NCI-H748 (cell line): ENCODE results near the gene FCRLA.
"Not testable (repeated sequence)": the region's sequence is repeated elsewhere in the genome, so short reads cannot be mapped to it uniquely, and the experiment has no call there.

Source experiments
- DNase-seq: peaks from one replicate; lab custom pipeline; 2025; ENCODE audit not compliant: unreplicated experiment; lab: John Stamatoyannopoulos, UW

Gene FCRLA, protein sequence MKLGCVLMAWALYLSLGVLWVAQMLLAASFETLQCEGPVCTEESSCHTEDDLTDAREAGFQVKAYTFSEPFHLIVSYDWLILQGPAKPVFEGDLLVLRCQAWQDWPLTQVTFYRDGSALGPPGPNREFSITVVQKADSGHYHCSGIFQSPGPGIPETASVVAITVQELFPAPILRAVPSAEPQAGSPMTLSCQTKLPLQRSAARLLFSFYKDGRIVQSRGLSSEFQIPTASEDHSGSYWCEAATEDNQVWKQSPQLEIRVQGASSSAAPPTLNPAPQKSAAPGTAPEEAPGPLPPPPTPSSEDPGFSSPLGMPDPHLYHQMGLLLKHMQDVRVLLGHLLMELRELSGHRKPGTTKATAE

GRCh38 chr1:161706482-161707347, at the start of gene FCRLA:
FCRLA (plus strand) TSS chr1:161707229; CDS start chr1:161707265, 36 bp downstream.
- DNase-seq: no peak

- not testable (repeated sequence) for DNase-seq
Measured at GRCh38 chr1:161658524-161658923, 48.5 kb upstream of the FCRLA start.

- not testable (repeated sequence) for DNase-seq
Measured at GRCh38 chr1:161661660-161662311, 45.2 kb upstream of the FCRLA start.

DNA sequence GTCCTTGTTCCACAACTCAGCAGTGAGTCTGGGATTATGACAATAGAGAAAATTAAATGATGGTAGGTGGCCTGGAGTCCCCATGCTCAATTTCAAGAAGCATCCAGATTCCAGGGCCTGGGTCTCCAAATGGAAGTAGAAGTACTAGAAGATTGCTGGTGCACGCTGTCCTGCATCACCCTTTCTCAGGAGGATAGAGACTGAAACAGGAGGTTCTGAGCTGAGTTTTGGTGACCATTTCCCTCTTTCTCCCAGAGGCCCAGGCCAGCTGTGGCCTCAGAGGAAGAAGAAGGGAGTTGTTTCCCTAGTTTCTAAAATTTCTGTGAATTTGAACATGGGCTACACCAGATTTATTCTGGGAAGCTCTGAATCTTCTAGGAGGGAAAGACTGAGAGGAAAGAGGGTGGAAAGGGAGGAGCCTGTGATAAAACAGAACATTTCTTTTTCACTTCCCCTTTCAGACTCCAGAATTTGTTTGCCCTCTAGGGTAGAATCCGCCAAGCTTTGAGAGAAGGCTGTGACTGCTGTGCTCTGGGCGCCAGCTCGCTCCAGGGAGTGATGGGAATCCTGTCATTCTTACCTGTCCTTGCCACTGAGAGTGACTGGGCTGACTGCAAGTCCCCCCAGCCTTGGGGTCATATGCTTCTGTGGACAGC, 44.2 kb upstream of the FCRLA start, which contains the start of gene FCGR2B:
Gene FCGR2B, plus strand, starts transcription at position 460 of the 656 bp plus-strand sequence. Its CDS starts 99 bp downstream, at position 559.
- not testable (repeated sequence) for DNase-seq

GRCh38 chr1:161663569-161663968, 43.5 kb upstream of the FCRLA start:
- DNase-seq: not testable (repeated sequence)

- DNase-seq: not testable (repeated sequence)
Measured at GRCh38 chr1:161664689-161665088, 42.3 kb upstream of the FCRLA start.

DNA sequence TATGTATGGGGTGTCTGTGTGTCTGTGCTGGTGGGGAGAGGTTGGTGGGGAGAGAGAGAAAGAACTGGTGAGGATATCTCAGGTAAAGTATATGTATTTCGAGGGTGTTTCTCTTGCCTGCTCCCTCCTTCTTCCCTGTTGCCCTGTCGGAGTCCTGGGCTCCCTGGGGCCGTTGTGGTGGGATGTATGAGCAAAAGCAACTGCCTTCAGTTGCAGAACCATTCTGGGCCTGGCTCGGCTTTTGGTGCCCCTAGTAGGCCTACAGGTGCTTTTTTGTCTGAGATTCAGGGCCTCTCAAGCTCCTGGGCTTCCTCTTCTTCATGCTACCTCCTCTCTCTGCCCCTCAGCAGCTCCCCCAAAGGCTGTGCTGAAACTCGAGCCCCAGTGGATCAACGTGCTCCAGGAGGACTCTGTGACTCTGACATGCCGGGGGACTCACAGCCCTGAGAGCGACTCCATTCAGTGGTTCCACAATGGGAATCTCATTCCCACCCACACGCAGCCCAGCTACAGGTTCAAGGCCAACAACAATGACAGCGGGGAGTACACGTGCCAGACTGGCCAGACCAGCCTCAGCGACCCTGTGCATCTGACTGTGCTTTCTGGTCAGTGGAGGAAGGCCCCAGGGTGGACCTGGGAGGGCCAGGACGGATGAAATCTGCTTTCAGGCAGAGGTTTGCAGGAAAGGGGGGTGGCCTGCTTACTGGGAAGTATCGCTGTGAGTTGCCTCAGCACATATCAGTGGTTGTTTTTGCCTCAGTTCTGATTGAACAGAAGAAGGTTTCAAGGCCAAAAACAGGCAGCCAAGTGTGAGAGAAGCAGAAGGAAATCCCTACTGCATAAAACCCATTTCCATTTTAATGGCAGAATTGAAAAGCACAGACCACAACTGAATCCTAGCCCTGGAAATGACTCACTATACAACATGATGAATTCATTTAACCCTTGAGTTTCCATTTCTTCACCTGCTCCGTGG, 35.7 kb upstream of the FCRLA start:
- DNase-seq: not testable (repeated sequence)

DNA sequence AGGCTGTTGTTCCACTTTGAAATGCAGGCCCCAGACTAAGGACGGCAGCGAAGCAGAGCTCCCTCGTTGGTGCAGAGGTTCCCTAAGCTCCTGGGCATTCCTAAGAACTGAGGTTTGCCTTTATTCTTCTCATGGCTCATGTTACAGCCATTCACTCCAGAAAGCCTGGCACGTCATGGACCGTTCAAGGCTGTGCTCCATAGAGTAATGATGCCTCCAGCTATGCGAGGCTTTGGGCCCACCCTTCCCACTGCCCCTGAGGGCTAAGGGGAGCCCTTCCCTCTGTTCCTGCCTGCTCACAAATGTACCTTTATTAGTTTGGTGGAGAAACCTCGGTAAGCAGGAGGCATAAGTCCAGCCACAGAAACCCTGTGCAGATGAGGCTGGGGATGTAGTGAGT, 33.6 kb upstream of the FCRLA start:
- DNase-seq: not testable (repeated sequence)

GRCh38 chr1:161674447-161674846, 32.6 kb upstream of the FCRLA start:
- peak; percentile 21 for DNase-seq

- DNase-seq: not testable (repeated sequence)
Measured at GRCh38 chr1:161674908-161675307, 32.1 kb upstream of the FCRLA start.

GRCh38 chr1:161676441-161676840, 30.6 kb upstream of the FCRLA start:
- no peak for DNase-seq

- no peak for DNase-seq
Measured at GRCh38 chr1:161676958-161677689, 29.9 kb upstream of the FCRLA start.

DNA sequence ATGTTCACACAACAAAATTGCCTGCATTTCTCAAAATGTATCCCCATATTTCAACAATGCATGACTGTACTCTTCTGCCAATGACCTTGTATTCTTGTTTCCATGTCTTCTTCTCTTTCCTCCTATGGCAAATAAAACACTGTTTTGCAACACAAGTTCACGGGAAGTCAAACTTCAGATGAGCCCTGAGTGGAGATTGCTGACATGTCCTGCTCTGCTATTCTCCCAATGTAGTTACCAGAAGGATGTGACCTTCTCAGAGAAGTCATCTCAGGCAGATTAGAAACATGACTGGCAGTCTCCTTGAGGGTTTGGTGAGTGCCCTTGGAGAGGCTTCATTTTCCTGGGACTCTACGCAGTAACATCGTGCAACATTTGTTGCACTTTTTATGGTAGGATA, 28.5 kb upstream of the FCRLA start:
- DNase-seq: no peak

GRCh38 chr1:161681879-161682278, 25.1 kb upstream of the FCRLA start:
- DNase-seq: no peak

GRCh38 chr1:161688946-161689345, 18.1 kb upstream of the FCRLA start:
- no peak for DNase-seq

GRCh38 chr1:161691846-161692245, 15.2 kb upstream of the FCRLA start:
- no peak for DNase-seq

DNA sequence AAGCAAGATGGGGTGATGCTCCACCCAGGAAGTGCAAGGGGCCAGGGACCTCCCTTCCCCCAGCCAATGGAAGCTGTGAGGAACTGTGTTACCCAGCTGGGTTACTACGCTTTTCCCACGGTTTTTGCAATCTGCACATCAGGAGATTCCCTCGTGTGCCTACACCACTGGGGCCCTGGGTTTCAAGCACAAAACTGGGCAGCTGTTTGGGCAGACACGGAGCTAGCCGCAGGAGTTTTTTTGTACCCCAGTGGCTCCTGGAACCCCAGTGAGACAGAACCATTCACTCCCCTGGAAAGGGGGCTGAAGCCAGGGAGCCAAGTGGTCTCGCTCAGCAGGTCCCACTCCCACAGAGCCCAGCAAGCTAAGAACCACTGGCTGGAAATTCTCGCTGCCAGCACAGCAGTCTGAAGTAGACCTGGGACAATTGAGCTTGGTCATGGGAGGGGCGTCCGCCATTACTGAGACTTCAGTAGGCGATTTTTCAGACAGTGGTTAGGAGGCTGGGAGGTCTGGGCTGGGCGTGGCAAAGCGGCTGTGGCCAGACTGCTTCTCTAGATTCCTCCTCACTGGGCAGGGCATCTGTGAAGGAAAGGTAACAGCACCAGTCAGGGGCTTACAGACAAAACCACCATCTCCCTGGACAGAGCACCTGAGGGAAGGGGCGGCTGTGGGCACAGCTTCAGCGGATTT, 13.9 kb upstream of the FCRLA start:
- DNase-seq: peak; percentile 40

DNA sequence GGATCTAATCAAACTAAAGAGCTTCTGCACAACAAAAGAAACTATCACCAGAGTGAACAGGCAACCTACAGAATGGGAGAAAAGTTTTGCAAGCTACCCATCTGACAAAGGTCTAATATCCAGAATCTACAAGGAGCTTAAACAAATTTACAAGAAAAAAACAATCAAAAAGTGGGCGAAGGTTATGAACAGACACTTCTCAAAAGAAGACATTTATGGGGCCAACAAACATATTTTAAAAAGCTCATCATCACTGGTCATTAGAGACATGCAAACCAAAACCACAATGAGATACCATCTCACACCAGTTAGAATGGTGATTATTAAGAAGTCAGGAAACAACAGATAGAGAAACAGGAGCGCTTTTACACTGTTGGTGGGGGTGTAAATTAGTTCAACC, 8.7 kb upstream of the FCRLA start:
- not testable (repeated sequence) for DNase-seq
